ENCODE data around the gene MAML2.

MAML2 gene

DNA sequence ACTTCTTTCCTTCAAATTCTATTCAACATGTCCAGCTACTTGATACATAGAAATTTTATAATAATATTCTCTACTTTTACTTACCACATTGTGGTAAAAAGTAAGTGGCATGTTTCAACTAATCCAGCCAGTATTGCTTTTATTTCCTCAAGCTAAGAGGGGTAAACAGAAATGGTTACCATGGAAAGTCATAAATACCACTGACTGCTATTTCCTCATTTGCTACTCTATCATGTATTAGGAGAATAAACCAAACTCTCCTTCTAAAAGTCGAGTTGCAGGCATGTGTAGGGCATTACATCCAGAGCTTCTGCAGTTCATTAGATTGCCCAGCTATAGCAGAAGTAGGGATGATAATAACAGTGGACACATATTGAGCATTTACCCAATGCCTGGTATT, 208.4 kb downstream of the MAML2 start:
- H4K20me1 ChIP-seq (ENCODE audit: insufficient read depth, low read length) = no peaks in the 10 kb centered on the region
- H3K79me2 ChIP-seq (ENCODE audit: insufficient read depth, low read length) = no peaks in the 10 kb centered on the region
- no peak overlapping the region for H2AFZ ChIP-seq (ENCODE audit: low read depth, low read length)
- H3K4me3 ChIP-seq (ENCODE audit: low read depth in 1 of 2, low read length in 2 of 2) = no peak overlapping the region
- no peaks in the 10 kb centered on the region for H3K9me3 ChIP-seq (ENCODE audit: insufficient read depth, low read length, severe bottlenecking)
- no peak overlapping the region for H3K4me2 ChIP-seq (ENCODE audit: insufficient read depth, low read length)
- no peak overlapping the region for H3K27ac ChIP-seq (ENCODE audit: low read length)
- H3K4me1 ChIP-seq (ENCODE audit: insufficient read depth, low read length) = peaks cover 11% of the 10 kb centered on the region
- no peak for DNase-seq
- TF ChIP-seq CTCF (IDR thresholded peaks at IDR 0.05; ENCODE audit: borderline replicate concordance, extremely low read depth, low read length, poor library complexity, severe bottlenecking) (no peak), EZH2 (IDR thresholded peaks at IDR 0.05; ENCODE audit: borderline replicate concordance, low read depth, low read length, severe bottlenecking) (no peak)
- no peaks in the 10 kb centered on the region for H3K27me3 ChIP-seq (ENCODE audit: insufficient read depth, low read length, poor library complexity)
- no peak overlapping the region for H3K9ac ChIP-seq (ENCODE audit: low read depth, low read length)
- no peak for ATAC-seq (ENCODE audit: insufficient read depth, low read depth)
- H3K36me3 ChIP-seq (ENCODE audit: insufficient read depth, low read length) = no peaks in the 10 kb centered on the region

GRCh38 chr11:96132437-96132836, 210.6 kb downstream of the MAML2 start:
- Histone ChIP-seq H3K4me1 (ENCODE audit: insufficient read depth, low read length) (peaks cover 11% of the 10 kb centered on the region), H3K79me2 (ENCODE audit: insufficient read depth, low read length) (no peaks in the 10 kb centered on the region), H3K4me2 (ENCODE audit: insufficient read depth, low read length) (no peak overlapping the region), H2AFZ (ENCODE audit: low read depth, low read length) (no peak overlapping the region), H3K9me3 (ENCODE audit: insufficient read depth, low read length, severe bottlenecking) (no peaks in the 10 kb centered on the region), H3K36me3 (ENCODE audit: insufficient read depth, low read length) (no peaks in the 10 kb centered on the region), H3K27me3 (ENCODE audit: insufficient read depth, low read length, poor library complexity) (no peaks in the 10 kb centered on the region), H3K9ac (ENCODE audit: low read depth, low read length) (no peak overlapping the region), H4K20me1 (ENCODE audit: insufficient read depth, low read length) (no peaks in the 10 kb centered on the region), H3K27ac (ENCODE audit: low read length) (no peak overlapping the region), H3K4me3 (ENCODE audit: low read depth in 1 of 2, low read length in 2 of 2) (no peak overlapping the region)
- no peak for DNase-seq
- no peak for ATAC-seq (ENCODE audit: insufficient read depth, low read depth)
- TF ChIP-seq EZH2 (IDR thresholded peaks at IDR 0.05; ENCODE audit: borderline replicate concordance, low read depth, low read length, severe bottlenecking) = no peak
- TF ChIP-seq CTCF (IDR thresholded peaks at IDR 0.05; ENCODE audit: borderline replicate concordance, extremely low read depth, low read length, poor library complexity, severe bottlenecking) = no peak

DNA sequence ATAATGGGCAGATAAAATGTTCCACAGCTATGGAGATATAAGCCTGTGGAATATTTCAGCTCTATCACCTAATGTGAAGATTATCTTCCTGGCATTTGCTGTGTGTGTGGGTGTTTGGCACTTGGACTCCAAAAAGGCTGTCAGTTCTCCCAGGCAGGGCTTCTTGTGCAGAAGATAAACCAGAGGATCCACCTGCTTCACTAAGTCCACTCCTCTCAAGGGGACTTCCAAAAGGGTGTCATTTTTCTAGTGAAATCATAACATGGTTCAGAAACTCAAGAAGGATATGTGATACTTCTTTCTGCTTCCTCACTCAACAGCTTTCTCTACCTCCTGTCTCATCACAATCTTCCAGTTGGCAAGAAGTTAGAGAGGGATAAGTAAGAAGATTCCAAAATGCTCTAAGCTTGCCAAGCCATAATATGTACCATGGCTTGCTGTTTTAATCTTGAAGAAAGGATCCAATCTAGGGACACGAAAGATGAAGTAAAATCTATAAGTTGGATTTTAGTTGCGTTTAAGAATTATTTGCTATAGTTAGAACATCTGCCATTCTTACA, 212.9 kb downstream of the MAML2 start:
- H3K27me3 ChIP-seq (ENCODE audit: insufficient read depth, low read length, poor library complexity) = no peaks in the 10 kb centered on the region
- H4K20me1 ChIP-seq (ENCODE audit: insufficient read depth, low read length) = no peaks in the 10 kb centered on the region
- H3K79me2 ChIP-seq (ENCODE audit: insufficient read depth, low read length) = no peaks in the 10 kb centered on the region
- H3K27ac ChIP-seq (ENCODE audit: low read length) = no peak overlapping the region
- no peak for DNase-seq
- no peak overlapping the region for H3K9ac ChIP-seq (ENCODE audit: low read depth, low read length)
- TF ChIP-seq EZH2 (IDR thresholded peaks at IDR 0.05; ENCODE audit: borderline replicate concordance, low read depth, low read length, severe bottlenecking) (no peak), CTCF (IDR thresholded peaks at IDR 0.05; ENCODE audit: borderline replicate concordance, extremely low read depth, low read length, poor library complexity, severe bottlenecking) (no peak)
- no peak for ATAC-seq (ENCODE audit: insufficient read depth, low read depth)
- H3K36me3 ChIP-seq (ENCODE audit: insufficient read depth, low read length) = no peaks in the 10 kb centered on the region
- no peak overlapping the region for H3K4me2 ChIP-seq (ENCODE audit: insufficient read depth, low read length)
- no peaks in the 10 kb centered on the region for H3K9me3 ChIP-seq (ENCODE audit: insufficient read depth, low read length, severe bottlenecking)
- H3K4me1 ChIP-seq (ENCODE audit: insufficient read depth, low read length) = no peaks in the 10 kb centered on the region
- no peak overlapping the region for H2AFZ ChIP-seq (ENCODE audit: low read depth, low read length)
- H3K4me3 ChIP-seq (ENCODE audit: low read depth in 1 of 2, low read length in 2 of 2) = no peak overlapping the region

GRCh38 chr11:96127596-96127959, 215.4 kb downstream of the MAML2 start:
- TF ChIP-seq CTCF (IDR thresholded peaks at IDR 0.05; ENCODE audit: borderline replicate concordance, extremely low read depth, low read length, poor library complexity, severe bottlenecking) = no peak
- DNase-seq (no peak), ATAC-seq (ENCODE audit: insufficient read depth, low read depth) (no peak)
- no peak overlapping the region for H3K4me3 ChIP-seq (ENCODE audit: low read depth in 1 of 2, low read length in 2 of 2)
- H3K4me1 ChIP-seq (ENCODE audit: insufficient read depth, low read length) = no peaks in the 10 kb centered on the region
- H3K27ac ChIP-seq (ENCODE audit: low read length) = no peak overlapping the region
- H3K9me3 ChIP-seq (ENCODE audit: insufficient read depth, low read length, severe bottlenecking) = no peaks in the 10 kb centered on the region
- no peak overlapping the region for H3K9ac ChIP-seq (ENCODE audit: low read depth, low read length)
- no peaks in the 10 kb centered on the region for H3K36me3 ChIP-seq (ENCODE audit: insufficient read depth, low read length)
- H3K4me2 ChIP-seq (ENCODE audit: insufficient read depth, low read length) = no peak overlapping the region
- H3K27me3 ChIP-seq (ENCODE audit: insufficient read depth, low read length, poor library complexity) = no peaks in the 10 kb centered on the region
- H4K20me1 ChIP-seq (ENCODE audit: insufficient read depth, low read length) = no peaks in the 10 kb centered on the region
- H3K79me2 ChIP-seq (ENCODE audit: insufficient read depth, low read length) = no peaks in the 10 kb centered on the region
- H2AFZ ChIP-seq (ENCODE audit: low read depth, low read length) = no peak overlapping the region

Measured in DND-41 (cell line).